DND-41 (cell line): Measurements from ENCODE around the gene TRMO.

Source experiments
- CTCF ChIP-seq: IDR thresholded peaks from 2 replicates; pipeline ENCODE4 v1.5.1; 2012; ENCODE audit warnings: borderline replicate concordance, low read length, moderate library complexity, mild to moderate bottlenecking; ENCODE audit not compliant: poor library complexity, severe bottlenecking; ENCODE audit errors: extremely low read depth
- EZH2 ChIP-seq: IDR thresholded peaks from 3 replicates; pipeline ENCODE4 v1.6.1; 2012; ENCODE audit warnings: borderline replicate concordance, low read depth, mild to moderate bottlenecking, moderate library complexity, low read length, inconsistent platforms; ENCODE audit not compliant: severe bottlenecking

GRCh38 chr9:97961361-97961760, 39.1 kb upstream of the TRMO start:
- TF ChIP-seq CTCF (no peak), EZH2 (no peak)
